HG03521 (cell line): ENCODE data around the gene SMIM11.
"Not testable (repeated sequence)": the region's sequence is repeated elsewhere in the genome, so short reads cannot be mapped to it uniquely, and the experiment has no call there.

Experiments
- ATAC-seq: cut with Tn5 transposase; IDR thresholded peaks from one replicate; pipeline ENCODE4 v1.9.1; 2021; ENCODE audit warnings: mild to moderate bottlenecking, moderate library complexity; ENCODE audit not compliant: unreplicated experiment

The SMIM11 gene

DNA sequence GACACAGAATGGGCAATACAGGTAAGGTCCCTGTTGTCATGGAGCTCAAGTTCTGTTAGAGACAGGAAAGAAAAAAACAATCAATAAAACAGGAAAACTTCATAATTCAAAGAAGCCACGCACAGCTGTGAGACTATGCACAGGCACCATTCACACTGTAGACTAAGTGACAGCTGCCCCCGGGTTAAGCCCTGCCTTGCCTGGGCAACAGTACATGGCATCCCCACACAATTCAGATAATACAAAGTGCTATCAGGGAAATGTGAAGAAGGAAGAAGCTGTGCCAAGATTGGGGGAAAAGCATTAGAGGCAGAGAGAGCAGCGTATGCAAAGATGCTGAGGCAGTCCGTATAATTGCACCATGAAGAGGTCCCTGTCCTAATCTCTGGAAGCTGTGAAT, 20.5 kb upstream of the SMIM11 start:
- no peak for ATAC-seq

DNA sequence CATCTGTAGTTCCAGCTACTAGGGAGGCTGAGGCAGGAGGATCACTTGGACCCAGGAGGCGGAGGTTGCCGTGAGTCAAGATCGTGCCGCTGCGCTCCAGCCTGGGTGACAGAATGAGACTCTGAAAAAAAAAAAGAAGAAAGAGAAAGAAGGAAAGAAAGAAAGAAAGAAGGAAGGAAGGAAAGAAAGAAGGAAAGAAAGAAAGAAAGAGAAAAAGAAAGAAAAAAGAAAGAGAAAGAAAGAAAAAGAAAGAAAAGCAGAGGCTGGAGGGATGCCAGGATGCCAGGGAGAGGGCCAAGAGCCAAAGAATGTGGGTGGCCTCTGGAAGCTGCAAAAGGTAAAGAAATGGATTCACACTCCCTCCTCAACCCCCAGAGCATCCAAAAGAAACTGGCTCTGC, 19.7 kb upstream of the SMIM11 start:
- no peak for ATAC-seq

DNA sequence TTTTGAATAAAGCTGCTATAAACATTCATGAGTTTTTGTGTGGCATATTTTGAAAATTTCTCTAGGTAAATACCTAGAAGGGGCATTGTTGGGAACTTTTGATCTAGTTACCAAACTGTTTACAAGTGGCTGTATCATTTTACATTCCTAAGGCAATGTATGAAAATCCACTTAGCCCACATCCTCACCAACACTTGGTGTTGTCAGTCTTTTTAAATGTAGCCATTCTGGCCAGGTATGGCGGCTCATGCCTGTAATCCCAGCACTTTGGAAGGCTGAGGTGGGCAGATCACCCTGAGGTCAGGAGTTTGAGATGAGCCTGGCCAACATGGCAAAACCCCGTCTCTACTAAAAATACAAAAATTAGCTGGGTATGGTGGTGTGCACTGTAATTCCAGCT, 17.4 kb upstream of the SMIM11 start:
- ATAC-seq: no peak

DNA sequence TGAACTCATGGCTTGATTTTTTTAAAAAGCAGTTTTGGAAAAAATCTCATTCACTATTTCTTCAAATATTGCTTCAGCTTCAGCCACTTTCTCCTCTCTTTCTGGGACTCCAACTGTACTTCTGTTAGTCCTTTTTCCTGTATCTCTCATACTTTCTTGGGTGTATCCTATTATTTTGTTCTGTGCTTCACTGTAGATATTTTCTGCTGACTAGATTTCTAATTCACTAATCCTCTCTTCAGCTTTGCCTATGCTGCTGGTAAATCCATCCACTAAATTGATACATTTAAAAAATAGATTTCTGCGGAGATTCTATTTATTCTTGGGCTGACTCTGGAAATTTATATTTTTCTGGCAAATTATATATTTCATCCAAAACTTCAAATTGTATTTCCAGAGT, 16.4 kb upstream of the SMIM11 start:
- no peak for ATAC-seq

DNA sequence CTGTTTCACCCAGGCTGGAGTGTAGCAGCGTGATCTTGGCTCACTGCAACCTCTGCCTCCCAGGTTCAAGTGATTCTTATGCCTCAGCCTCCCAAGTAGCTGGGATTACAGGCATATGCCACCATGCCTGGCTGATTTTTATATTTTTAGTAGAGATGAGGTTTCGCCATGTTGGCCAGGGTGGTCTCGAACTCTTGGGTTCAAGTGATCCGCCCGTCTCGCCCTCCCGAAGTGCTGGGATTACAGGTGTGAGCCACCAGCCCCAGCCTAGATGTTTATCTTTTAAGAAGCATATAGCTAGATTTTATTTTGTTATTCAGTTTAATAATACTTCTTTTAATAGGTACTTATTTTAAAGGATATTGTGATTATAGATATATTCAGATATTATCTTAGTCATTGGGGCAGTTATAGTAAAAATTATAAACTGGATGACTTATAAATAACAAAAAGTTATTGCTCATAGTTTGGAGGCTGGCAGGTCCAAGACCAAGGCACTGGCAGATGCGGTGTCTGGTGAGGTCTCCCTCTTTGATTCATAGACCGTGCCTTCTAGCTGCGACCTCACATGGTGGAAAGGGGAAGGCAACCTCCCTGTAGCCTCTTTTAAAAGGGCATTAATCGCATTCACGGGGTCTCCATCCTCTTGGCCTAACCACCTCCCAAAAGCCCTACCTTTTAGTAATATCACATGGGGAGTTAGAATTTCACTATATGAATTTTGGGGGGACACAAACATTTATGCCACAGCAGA, 14.6 kb upstream of the SMIM11 start:
- ATAC-seq: no peak

DNA sequence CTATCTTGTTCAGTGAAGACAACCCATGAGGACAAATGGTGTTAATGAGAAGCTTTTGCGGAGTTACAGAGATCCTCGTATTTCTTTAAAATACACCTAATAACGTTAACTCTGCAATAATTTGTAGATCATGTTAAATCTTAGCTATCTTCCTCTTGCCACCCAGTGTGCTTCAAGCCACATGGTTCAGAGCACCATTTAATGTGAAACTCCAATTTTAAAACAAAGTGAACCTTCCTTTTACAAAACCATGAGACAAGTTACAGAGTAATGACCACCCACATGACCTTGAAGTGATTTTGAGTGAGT, 13.2 kb upstream of the SMIM11 start:
- ATAC-seq: no peak

DNA sequence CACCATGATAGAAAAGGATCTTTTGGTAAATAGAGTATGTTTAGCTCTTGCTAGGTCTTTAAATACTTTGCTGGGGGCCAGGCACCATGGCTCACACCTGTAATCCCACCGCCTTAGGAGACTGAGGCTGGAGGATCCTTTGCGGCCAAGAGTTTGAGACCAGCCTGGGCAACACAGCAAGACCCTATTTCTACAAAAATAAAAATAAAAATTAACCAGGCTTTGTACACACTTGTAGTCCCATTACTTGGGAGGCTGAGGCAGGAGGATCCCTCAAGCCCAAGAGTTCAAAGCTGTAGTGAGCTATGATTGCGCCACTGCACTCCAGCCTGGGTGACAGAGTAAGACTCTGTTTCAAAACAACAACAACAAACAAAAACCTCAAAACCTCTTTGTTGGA, 12.6 kb upstream of the SMIM11 start:
- ATAC-seq: no peak

DNA sequence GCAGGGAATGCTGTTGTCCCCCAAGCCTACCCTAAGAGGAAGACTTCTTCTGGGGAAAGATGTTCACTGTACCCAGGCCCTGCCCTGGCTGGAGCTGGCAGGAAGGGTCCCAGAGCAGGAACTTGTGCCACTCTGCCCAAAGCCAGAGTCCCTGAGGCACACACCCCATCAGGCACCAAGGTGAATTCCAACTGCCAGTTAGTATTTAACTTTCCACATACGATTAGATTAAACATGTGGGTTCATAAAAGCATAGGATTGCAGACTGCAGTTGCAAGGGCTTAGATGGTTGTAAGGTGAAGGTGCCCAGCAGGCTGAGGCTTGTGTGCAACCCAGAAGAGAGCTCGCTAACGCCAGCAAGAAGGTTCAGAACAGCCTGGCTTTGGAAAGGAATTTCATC, 11.6 kb upstream of the SMIM11 start, which contains the start of gene KCNE2:
KCNE2 (plus strand) TSS at position 274 of the 400 bp plus-strand sequence. CDS start 6,473 bp downstream, outside the sequence.
- ATAC-seq: no peak

DNA sequence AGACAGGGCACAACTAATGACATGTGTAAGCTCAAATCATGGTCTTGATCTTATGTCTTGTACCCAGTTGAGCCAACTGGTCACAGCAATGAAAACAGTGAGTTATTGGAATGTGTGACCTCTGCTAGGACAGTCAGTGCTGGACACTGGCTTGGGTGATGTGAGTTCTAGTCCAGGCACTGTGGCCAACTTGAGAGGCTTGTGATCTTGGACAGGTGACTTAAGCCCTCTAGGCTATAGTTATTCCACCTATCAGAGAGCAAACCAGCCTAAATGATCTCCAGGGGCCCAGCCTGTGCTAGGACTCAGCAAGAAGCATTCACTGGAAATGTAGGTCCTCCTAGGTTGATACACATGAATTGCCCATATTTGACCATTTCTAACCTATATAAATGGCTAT, 10.4 kb upstream of the SMIM11 start:
- no peak for ATAC-seq

DNA sequence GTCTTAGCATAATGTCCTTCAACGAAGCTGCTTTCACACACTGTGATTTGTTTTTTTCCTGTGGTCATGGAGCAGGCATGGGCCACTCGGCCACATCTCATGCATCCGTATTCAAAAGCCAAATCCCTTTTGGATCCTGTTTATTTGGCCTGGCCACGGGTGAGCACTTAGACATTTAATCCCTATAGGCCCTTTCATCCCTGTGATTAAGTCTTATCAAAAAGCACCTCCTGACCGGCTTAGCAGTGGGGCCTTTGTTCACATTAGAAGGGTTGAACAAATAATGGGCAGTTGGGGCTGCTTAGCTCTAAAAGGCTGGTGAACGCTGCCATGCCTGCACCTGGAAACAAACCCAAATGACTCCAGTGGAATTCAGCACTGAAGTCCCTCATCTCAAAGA, 9.5 kb upstream of the SMIM11 start:
- no peak for ATAC-seq

DNA sequence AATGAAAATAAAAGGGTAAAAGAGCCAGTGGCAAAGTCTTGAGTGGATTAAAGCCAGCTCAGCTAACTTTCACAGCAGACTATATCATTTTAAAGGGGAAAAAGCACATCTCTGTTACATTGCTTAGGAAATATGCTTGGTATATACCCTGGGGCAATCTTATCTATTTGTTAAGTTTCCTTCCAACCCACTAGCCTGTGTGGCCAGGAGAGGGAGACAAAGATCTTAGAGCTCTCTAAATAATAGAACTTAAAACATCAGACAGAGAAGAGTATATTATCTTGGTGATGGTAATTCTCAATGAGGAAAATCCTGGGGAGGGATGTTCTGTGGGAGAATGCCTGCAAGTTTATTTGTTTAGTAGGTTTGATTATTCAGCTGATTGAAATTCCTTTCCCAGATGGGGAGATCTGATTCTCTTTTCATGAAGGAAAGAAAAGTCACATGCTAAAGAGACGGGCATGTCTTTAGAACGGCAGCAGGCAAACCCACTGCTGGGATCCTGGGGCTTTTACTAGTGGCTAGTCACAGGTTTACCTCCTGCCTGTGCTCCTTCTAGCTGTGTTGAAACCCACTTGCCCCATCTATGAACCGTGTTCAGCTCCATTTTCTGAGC, 7.9 kb upstream of the SMIM11 start:
- no peak for ATAC-seq

DNA sequence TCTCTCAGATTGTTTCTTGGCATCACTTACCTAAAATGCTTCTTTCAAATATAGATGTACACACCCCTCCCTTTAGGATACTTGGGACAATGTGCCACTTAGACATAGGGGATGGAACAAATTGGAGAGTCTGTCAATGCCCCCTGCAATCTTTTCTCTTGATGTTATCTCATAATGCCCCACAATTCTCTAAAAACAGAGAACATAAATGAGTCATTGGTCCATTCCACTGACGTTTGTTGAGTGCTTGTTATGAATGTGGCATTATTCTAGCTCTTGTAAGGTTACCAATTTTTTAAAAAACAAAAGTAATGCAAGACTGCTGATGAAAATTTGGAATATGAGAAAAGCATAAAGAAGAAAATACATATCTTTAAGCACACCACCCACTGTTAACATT, 5.6 kb upstream of the SMIM11 start:
- ATAC-seq: no peak

DNA sequence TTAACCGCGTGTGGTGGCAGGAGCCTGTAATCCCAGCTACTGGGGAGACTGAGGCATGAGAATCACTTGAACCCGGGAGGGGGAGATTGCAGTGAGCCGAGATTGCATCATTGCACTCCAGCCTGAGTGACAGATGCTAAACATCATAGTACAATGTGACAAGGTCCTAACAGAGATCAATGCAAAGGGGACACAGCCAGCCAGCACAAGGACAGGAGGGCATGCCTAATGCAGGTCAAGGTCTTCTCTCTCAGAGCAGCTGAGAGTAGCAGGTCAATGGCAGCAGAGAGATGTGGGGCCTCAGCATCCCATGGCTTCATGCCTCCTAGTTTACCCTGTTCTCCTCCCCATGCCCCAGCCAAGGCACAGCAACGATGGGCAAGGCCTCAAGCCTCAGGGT, 3.0 kb upstream of the SMIM11 start:
- no peak for ATAC-seq

DNA sequence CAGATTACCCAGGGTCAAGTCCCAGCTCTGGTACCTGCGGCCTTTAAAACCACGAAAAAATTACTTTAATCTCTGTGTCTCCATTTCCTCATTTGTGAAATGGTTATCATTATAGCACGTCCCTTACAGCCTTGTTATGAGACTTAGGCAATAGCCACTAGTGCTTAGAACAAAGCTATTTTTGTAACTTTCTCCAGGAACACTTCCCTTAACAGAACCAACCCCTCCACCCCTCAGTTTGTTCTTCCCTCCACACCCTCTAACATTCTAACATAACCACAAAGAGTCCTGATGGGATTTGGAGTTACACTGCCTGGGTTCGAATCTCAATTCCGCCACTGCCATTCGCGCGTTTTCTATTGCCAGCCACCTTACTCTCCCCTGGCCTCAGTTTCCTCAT, 845 bp upstream of the SMIM11 start:
- not testable (repeated sequence) for ATAC-seq

DNA sequence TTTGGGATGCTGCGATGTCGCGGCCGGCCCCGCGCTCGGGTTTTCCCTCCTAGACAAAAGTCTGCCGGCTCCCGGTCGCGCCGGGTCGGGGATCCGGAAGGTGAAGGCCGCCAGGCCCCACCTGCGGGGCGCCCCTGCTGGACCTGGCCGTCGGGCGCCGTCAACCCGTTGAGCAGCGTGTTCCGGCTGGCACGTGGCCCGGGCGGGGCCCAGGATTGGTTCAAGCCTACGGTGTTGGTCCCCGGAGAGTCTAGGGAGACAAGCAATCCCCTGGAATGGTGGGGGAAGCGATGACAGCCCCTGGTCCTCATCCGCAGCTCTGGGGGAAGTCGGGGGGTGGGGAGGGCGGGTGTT, 289 bp downstream of the SMIM11 start:
- peak; percentile 53 for ATAC-seq

DNA sequence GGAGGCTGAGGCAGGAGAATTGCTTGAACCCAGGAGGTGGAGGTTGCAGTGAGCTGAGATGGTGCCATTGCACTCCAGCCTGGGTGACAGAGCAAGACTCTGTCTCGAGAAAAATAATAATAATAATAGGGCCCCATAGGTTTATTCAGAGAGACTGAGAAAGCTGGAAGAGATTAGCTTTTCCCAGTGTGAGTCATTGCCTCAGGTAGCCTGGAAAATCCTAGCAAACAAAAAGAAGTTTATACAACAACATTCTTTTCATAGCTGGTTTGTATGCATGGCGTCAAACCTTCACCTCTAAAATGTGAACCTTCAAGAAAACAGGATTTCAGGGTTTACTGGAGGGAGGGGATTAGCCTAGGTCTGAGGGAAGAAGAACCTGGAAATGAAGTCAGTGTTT, 7.8 kb downstream of the SMIM11 start:
- ATAC-seq: not testable (repeated sequence)

DNA sequence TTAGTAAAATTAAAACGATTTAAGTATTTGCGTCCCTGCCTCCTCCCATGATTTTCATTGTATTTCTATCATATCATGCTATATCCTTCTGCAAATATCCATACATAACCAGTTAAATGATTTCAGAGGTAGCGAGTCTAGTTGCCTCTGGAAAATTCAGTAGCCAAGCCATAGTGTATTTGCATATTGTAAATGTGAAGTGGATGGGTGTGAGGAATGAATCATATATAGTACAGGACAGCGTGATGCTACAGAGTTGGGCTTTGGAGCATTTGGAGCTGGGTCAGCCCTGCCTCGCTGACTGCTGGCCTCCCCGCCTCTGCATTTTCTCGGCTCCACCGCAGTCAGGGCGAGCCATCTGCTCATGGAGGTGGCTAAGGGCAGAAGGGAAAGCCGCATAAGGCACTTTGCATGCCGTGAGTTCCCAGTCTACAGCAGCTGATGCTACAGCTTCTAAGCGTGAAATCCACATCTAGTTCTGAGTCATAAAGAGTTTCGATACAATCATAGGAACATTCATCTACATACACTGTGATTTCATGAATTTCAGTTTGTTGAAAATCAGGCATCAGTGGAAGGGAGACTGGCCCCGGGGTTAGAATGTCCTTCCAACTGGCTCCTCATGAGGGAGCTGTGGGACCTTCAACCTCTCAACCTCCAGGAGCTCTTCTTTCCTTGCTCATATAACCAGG, 8.6 kb downstream of the SMIM11 start:
- peak; percentile 94 for ATAC-seq

DNA sequence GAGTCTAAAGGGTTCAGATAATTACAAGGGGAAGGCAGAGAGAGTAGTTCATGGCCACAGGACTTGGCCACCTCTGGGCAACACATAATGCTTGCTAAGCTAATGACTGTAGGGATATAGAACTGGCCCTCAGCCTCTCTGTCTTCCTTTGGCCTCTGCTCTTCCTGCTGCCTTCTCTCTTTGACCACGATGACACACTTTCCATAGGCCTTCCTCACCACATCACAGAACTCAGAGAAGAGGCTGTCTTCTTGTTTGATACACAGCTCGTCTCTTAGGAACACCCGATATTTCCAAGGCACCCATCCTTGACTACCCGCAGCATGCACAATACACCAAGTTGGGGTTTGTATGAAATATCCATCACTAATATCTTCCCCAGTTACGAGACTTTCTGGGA, 25.2 kb downstream of the SMIM11 start:
- ATAC-seq: not testable (repeated sequence)

DNA sequence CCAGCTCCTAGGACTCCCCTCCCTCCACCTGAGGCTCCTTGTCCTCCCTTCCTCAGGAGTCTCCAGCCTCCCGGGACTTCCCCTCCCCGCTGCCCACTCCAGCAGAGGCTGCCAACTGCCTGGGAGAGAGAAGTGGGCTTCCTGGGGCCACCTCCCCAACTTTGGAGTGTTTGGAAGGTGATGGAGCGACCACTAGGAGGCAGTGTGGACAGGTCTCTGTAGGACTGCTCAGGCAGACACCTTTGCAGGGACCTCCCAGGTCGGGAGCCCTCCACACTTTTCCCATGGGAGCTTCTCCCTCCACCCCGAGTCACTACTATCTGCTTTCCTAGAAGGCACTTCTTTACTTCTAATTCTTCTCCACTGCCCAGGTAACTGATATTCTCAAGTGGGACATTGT, 29.4 kb downstream of the SMIM11 start:
- ATAC-seq: not testable (repeated sequence)

DNA sequence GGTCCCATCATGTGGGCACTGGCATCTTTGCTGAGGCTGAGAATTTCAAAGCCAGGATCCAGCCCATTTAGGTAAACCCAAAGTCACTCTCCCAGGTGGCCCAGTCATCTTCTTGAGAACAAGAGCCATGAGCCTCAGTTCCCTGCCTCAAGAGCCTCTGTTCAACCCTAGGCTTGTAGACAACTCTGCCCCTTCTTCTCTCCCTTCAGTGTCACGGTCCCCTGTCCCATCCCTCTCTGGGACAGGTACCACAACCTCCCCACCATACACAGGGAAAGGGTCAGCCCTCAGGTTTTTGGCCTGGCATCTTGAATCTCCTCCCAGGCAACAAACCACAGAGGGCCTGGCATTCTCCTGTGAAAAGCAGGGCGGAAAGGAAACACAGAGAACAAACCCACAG, 30.4 kb downstream of the SMIM11 start:
- not testable (repeated sequence) for ATAC-seq

DNA sequence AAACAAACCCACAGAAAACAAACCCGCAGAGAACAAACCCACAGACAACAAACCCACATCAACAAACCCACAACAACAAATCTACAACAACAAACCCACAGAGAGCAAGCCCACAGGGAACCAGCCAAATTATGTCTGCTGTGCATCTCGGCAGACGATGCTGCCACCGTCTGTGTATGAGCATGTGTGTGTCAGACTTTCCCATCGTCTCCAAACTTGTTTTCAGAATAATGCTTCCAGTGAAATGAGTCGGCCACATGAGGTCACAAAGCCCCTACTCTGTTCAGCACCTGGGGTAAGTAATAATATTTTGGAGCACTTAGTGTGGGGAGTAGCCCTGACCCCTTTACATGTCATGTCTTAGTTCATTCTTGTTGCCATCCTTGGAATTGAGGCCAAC, 30.8 kb downstream of the SMIM11 start:
- ATAC-seq: not testable (repeated sequence)

DNA sequence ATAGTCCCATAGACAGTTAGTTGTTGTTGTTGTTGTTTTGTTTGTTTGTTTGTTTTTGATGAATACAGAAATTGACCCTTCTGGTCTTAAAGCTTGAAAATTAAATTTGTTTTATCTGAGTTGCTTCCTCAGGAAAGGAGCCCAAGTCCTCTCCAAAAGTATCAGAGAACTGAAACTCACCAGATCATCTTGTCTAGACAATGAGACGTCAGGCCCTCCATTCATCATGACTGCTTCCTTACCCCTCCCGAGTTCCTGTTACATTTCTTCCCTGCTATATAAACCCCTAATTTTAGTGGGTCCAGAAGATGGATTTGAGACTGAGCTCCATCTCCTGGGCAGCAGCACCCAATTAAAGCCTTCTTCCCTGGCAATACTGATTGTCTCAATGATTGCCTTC, 31.4 kb downstream of the SMIM11 start:
- not testable (repeated sequence) for ATAC-seq
